Measurements from ENCODE around the gene CEACAM18. TPM values are rescaled to one million over a fixed set of nuclear protein-coding genes. Genes with fewer than 3 reads are reported as not detected.

The CEACAM18 gene
- total RNA-seq, 4 donors from 2014 or later: not detected

DNA sequence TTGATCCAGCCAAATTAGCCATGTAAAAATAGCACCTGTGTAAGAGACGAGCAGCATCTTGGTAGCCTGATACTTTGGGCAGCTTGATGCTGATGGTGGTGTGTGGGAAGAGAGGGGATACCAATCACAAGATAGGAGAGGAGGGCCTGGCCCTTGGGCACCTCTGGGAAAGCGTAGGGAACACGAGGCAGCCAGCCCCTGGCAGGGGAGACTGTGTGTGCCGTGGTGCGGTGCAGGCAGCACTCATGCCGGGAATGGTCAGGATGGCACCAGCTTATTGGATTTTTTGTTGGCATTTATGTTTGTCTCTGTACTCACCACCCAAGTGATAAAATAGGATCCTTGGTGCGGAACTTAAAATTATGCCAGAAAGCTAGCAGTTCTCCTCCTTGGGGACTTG, 30.3 kb upstream of the CEACAM18 start:
- Histone ChIP-seq H3K27me3 (peaks cover 0 to 41% (median 0%) of the 10 kb centered on the region in 4 donors), H3K4me3 (no peak overlapping the region), H3K4me1 (no peaks in the 10 kb centered on the region), H3K27ac (replicated peaks in 1 of 4) (no peak overlapping the region), H3K9me3 (no peaks in the 10 kb centered on the region), H3K36me3 (no peaks in the 10 kb centered on the region)
- no peak for DNase-seq (ENCODE audit: extremely low spot score)
- TF ChIP-seq, protein P1, sequence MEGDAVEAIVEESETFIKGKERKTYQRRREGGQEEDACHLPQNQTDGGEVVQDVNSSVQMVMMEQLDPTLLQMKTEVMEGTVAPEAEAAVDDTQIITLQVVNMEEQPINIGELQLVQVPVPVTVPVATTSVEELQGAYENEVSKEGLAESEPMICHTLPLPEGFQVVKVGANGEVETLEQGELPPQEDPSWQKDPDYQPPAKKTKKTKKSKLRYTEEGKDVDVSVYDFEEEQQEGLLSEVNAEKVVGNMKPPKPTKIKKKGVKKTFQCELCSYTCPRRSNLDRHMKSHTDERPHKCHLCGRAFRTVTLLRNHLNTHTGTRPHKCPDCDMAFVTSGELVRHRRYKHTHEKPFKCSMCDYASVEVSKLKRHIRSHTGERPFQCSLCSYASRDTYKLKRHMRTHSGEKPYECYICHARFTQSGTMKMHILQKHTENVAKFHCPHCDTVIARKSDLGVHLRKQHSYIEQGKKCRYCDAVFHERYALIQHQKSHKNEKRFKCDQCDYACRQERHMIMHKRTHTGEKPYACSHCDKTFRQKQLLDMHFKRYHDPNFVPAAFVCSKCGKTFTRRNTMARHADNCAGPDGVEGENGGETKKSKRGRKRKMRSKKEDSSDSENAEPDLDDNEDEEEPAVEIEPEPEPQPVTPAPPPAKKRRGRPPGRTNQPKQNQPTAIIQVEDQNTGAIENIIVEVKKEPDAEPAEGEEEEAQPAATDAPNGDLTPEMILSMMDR (IDR thresholded peaks at IDR 0.05): no peak
- TF ChIP-seq POLR2AphosphoS5 (IDR thresholded peaks at IDR 0.05) (no peak), POLR2A (IDR thresholded peaks at IDR 0.05; ENCODE audit: low read depth) (no peak), EP300 (IDR thresholded peaks at IDR 0.05) (no peak)
- WGBS: 84% methylated on average over 7 of the region's 7 CpGs
- intact Hi-C loops (cut with DNase I): no loop called here

DNA sequence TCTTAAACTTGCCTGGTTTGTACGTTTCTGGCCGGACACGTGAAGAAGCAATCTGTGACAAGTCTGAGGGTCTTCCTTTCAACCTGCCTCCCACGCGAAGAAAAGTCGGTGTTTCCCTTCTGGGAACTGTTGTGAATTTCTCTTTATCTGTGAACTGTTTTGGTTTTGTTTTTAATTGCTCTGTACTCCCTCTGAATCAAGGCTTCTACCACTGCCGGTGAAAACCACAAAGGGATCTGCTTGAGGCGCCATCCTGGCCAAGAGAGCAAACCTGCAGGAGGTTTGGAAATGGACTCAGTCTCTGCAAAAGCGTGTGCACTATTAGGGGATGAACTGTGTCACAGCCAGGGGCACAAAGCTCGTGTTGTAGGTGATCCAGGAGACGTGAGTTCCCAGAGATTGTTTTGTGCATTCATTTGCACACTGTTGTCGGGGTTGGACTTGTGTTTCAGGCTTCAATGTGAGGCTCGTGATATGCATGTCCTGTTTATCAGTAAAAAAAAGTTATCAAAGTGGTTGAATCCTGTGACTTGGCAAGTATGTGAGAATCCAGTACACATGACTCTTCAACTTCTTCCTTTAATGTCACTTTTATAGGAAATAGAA, 29.8 kb upstream of the CEACAM18 start:
- no peak for DNase-seq (ENCODE audit: extremely low spot score)

DNA sequence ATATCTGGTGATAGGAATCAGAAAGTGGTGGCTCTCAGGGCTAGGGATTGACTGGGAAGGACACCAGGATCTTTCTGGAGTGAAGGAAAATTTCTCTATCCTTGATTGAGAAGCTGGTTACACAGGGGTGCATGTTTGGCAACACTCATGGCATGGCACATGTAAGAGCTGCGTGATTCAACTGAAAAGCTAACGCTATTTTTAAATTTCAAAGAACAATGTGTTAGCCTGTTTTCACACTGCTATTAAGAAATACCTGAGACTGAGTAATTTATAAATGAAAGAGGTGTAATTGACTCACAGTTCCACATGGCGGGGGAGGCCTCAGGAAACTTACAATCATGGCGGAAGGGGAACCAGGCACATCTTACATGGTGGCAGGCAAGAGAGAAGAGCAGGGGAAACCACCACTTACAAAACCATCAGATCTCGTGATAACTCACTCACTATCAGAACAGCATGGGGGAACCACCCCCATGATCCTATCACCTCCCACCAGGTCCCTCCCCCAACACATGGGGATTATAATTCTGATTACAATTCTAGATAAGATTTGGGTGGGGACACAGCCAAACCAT, 27.5 kb upstream of the CEACAM18 start:
- no peak for DNase-seq (ENCODE audit: extremely low spot score)
- Histone ChIP-seq H3K4me3 (no peak overlapping the region), H3K27ac (replicated peaks in 1 of 4) (no peak overlapping the region), H3K36me3 (no peaks in the 10 kb centered on the region), H3K9me3 (no peaks in the 10 kb centered on the region), H3K27me3 (peaks cover 0 to 53% (median 0%) of the 10 kb centered on the region in 4 donors), H3K4me1 (no peaks in the 10 kb centered on the region)
- WGBS: 82% methylated on average over 5 of the region's 5 CpGs
- intact Hi-C loops (cut with DNase I): no loop called here
- TF ChIP-seq EP300 (IDR thresholded peaks at IDR 0.05) (no peak), POLR2A (IDR thresholded peaks at IDR 0.05; ENCODE audit: low read depth) (no peak), POLR2AphosphoS5 (IDR thresholded peaks at IDR 0.05) (no peak)
- TF ChIP-seq, protein P1 (IDR thresholded peaks at IDR 0.05): no peak

More for the DNA sequence above, 29.8 kb upstream of the CEACAM18 start:
- Histone ChIP-seq H3K27ac (replicated peaks in 1 of 4) (no peak overlapping the region), H3K4me3 (no peak overlapping the region), H3K9me3 (no peaks in the 10 kb centered on the region), H3K4me1 (no peaks in the 10 kb centered on the region), H3K27me3 (peaks cover 0 to 41% (median 0%) of the 10 kb centered on the region in 4 donors), H3K36me3 (no peaks in the 10 kb centered on the region)
- intact Hi-C loops (cut with DNase I): no loop called here
- TF ChIP-seq, protein P1 (IDR thresholded peaks at IDR 0.05): no peak
- TF ChIP-seq POLR2AphosphoS5 (IDR thresholded peaks at IDR 0.05) (no peak), EP300 (IDR thresholded peaks at IDR 0.05) (no peak), POLR2A (IDR thresholded peaks at IDR 0.05; ENCODE audit: low read depth) (no peak)
- 64% methylated on average over 13 of the region's 13 CpGs for WGBS

DNA sequence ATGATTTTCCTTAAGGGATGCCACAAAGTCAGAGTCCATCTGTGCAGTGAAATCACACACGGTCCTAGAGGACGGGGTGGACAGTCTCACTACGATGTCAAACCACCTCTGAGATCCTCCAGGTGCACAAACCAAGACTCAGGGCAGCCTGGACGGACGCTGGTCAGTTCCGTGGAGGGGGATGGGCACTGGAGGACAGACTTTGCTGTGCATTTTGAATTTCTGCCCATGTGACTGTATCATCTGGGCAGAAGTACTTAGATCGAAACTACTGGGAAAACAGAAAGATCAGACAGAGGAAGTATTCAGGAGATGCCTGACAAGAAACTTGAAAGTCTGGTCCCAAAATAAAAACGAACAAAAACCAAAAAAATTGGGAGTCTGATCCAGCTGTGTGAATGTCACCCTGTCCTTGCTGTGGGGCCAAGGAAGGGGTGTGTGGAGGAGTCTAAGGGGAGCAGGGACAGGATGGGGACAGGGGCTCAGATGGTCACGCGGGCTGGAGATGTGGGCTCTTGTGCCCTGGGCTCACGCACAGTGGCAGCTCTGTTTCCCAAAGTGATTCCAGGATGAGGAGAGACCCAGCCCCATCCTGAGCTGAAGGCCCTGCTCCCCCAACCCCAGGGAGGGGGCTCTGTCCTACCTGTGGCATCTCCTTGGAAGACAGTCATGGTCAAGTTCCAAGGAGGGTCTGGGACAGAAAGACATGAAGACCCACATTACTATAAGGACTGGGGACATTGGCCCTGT, 21.6 kb upstream of the CEACAM18 start:
- intact Hi-C loops (cut with DNase I): no loop called here
- peaks cover 0 to 84% (median 2%) of the 10 kb centered on the region in 4 donors for H3K27me3 ChIP-seq
- no peak overlapping the region for H3K27ac ChIP-seq (replicated peaks in 1 of 4)
- H3K4me1 ChIP-seq: no peaks in the 10 kb centered on the region
- 70% methylated on average over 11 of the region's 11 CpGs for WGBS
- no peaks in the 10 kb centered on the region for H3K9me3 ChIP-seq
- no peak for DNase-seq (ENCODE audit: extremely low spot score)
- H3K4me3 ChIP-seq: no peak overlapping the region
- no peaks in the 10 kb centered on the region for H3K36me3 ChIP-seq
- TF ChIP-seq POLR2A (IDR thresholded peaks at IDR 0.05; ENCODE audit: low read depth): no peak

DNA sequence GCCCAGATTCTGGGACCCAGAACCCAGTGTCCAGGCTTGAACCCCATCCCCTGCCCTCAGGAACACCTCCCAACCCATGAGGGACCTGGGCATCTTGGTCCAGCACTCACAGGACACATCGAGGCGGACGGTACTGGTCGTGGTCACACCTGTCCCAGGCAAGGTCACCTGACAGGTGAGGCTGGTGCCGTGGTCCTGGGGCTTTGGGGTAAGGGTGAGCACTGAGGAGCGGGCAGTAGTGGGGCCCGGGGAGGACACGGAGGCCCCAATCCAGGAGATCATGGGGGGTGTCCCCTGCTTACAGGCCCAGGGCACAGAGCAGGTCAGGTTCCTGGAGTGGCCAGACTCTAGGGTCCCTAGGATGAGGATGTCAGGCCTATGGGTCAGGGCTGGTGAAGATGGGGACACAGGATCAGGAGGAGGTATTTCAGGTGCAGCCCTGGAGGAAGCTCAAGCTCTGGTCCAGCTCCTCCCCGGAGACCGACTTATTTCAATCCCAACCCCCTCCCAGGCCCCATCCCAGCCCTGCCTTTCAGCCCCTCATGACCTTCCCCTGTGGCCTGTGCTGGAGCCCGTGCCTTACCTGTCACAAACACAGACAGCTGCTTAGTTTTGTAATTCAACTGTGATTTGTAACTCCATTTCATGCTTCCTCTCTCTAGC, 20.9 kb upstream of the CEACAM18 start:
- DNase-seq (ENCODE audit: extremely low spot score): no peak
- peaks cover 0 to 84% (median 3%) of the 10 kb centered on the region in 4 donors for H3K27me3 ChIP-seq
- no peak overlapping the region for H3K27ac ChIP-seq (replicated peaks in 1 of 4)
- no peaks in the 10 kb centered on the region for H3K36me3 ChIP-seq
- no peak overlapping the region for H3K4me3 ChIP-seq
- WGBS: 72% methylated on average over 11 of the region's 11 CpGs
- H3K9me3 ChIP-seq: no peaks in the 10 kb centered on the region
- H3K4me1 ChIP-seq: no peaks in the 10 kb centered on the region
- intact Hi-C loops (cut with DNase I): no loop called here
- TF ChIP-seq, protein P1 (IDR thresholded peaks at IDR 0.05): no peak
- TF ChIP-seq POLR2AphosphoS5 (IDR thresholded peaks at IDR 0.05) (no peak), EP300 (IDR thresholded peaks at IDR 0.05) (no peak), POLR2A (IDR thresholded peaks at IDR 0.05; ENCODE audit: low read depth) (no peak)
